ENCODE data around the gene HOXB1. TPM values are rescaled to one million over a fixed set of nuclear protein-coding genes. Genes with fewer than 3 reads are reported as not detected.

The HOXB1 gene
- total RNA-seq, 2 experiments from 2014 or later, result not detected

- Mint-ChIP-seq H3K4me1 (peaks cover 9% of the 10 kb centered on the region), H3K9me3 (no peaks in the 10 kb centered on the region), H3K27ac (no peak overlapping the region), H3K36me3 (no peaks in the 10 kb centered on the region), H3K27me3 (peaks cover 19% of the 10 kb centered on the region), H3K4me3 (no peak overlapping the region)
- DNase-seq, result no peak
Observed at GRCh38 chr17:48561884-48562810, 31.3 kb upstream of the HOXB1 start.

DNA sequence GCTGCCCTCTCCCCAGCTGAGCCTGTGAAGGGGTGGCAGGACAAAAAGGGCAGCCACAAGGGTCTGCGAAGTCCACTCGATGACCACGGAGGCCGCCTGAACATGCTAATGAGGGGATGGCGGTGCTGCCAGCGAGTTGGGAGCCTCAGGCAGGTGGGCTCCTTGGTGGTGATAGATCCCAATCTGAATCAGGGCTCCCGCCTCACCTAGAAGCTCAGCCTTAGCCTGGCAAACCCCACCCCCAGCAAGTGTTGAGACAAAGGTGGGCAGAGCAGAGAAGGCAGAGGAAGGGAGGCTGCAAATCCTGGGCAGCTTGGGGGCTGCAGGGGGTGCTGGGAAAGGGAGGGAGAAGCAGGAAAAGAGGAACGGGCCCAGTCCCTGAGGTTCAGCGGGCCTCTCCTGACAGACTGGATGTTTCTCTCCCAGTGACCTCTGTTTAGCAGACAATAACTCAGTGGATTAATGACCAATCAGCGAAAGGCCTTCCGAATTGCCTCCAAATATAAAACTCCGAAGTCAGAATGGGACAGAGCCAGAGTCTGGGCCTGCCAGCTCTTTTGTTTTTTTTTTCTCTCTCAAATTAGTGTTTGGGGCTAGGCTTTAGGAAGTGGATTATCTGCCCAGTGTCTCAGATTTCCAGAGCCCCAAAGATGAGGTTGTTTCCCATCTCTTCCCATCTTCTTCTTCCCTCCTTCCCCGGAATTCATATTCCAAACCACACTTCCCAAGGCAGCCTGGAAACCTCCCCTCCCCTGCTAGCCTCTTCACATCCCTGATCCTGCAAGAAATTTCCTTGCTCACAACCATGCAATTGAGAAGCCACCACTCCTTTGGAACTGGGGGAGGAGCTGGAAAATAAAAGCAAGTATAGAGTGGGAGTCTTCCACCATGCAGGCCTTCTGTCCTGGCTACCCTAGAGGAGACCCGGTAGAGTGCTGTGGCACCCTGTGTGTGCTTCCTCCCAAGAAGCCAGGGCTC lies 29.3 kb upstream of the HOXB1 start:
- Mint-ChIP-seq H3K4me3 (no peak overlapping the region), H3K9me3 (no peaks in the 10 kb centered on the region), H3K27ac (no peak overlapping the region), H3K4me1 (peaks cover 13% of the 10 kb centered on the region), H3K27me3 (peaks cover 34% of the 10 kb centered on the region), H3K36me3 (no peaks in the 10 kb centered on the region)
- no peak for DNase-seq

DNA sequence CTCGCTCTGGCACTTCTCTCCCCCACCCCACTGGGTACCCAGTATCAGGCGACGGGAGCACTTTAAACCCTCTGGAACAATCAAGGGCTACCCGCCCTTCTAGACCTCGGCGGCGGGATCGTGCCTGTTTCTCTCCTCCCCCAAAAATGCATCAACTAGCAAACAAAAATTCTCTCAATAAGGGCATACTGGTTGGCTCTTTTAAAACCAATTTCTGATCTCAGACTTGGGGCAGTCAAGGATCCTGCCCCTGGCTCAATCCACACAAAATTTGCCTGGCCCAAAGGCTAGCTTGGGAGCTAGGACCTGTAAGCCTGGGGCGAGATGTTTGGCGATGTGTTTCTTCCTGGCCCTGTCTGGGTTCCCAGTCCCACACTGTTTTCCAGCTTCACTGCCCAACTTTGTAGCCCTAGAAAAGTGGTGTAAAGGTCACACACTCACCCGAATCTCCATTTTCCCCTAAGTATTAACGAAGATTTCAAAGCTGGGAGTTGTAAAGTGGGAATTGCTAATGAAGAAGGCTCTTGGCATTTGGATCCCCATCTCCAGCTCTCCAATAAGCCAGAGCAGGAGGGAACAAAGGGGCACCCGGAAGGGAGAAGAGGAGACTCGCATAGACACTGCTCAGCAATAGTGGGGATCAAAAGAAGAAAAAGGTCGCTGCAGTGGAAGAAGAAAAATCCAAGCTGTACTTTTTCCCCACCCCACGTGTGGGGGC lies 28.5 kb upstream of the HOXB1 start:
- H3K9me3 Mint-ChIP-seq, result no peaks in the 10 kb centered on the region
- peaks cover 15% of the 10 kb centered on the region for H3K4me1 Mint-ChIP-seq
- H3K27ac Mint-ChIP-seq, result no peak overlapping the region
- peaks cover 41% of the 10 kb centered on the region for H3K27me3 Mint-ChIP-seq
- no peak overlapping the region for H3K4me3 Mint-ChIP-seq
- no peaks in the 10 kb centered on the region for H3K36me3 Mint-ChIP-seq
- DNase-seq, result no peak

DNA sequence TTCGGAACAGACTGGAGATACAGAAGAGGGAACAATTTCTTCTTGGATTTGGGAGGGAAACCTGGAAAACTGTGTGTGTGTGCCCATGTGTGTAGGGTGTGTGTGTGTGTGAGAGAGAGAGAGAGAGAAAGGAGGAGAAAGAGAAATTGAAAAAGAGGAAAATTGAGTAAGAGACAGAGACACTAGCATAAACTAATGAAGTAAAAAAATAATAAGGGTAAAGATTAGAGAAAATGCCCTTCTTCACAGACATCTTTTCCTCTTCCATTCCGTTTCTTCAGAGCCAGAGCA lies 28.0 kb upstream of the HOXB1 start:
- peaks cover 15% of the 10 kb centered on the region for H3K4me1 Mint-ChIP-seq
- H3K36me3 Mint-ChIP-seq, result no peaks in the 10 kb centered on the region
- no peak overlapping the region for H3K27ac Mint-ChIP-seq
- DNase-seq, result no peak
- H3K4me3 Mint-ChIP-seq, result no peak overlapping the region
- peaks cover 40% of the 10 kb centered on the region for H3K27me3 Mint-ChIP-seq
- no peaks in the 10 kb centered on the region for H3K9me3 Mint-ChIP-seq

GRCh38 chr17:48558057-48558830 lies 27.4 kb upstream of the HOXB1 start:
- DNase-seq, result no peak
- H3K36me3 Mint-ChIP-seq, result no peaks in the 10 kb centered on the region
- H3K9me3 Mint-ChIP-seq, result no peaks in the 10 kb centered on the region
- peaks cover 37% of the 10 kb centered on the region for H3K27me3 Mint-ChIP-seq
- H3K4me1 Mint-ChIP-seq, result peaks cover 14% of the 10 kb centered on the region
- H3K4me3 Mint-ChIP-seq, result no peak overlapping the region
- no peak overlapping the region for H3K27ac Mint-ChIP-seq

- Mint-ChIP-seq H3K27me3 (peaks cover 28% of the 10 kb centered on the region), H3K27ac (no peak overlapping the region), H3K4me1 (peaks cover 14% of the 10 kb centered on the region), H3K9me3 (no peaks in the 10 kb centered on the region), H3K4me3 (no peak overlapping the region), H3K36me3 (no peaks in the 10 kb centered on the region)
- DNase-seq, result no peak
Observed at GRCh38 chr17:48556576-48557401, 26.0 kb upstream of the HOXB1 start.

- Mint-ChIP-seq H3K4me3 (no peak overlapping the region), H3K4me1 (peaks cover 8% of the 10 kb centered on the region), H3K27me3 (peaks cover 28% of the 10 kb centered on the region), H3K9me3 (no peaks in the 10 kb centered on the region), H3K36me3 (no peaks in the 10 kb centered on the region), H3K27ac (no peak overlapping the region)
- no peak for DNase-seq
Observed at GRCh38 chr17:48556229-48556575, 25.4 kb upstream of the HOXB1 start.

- DNase-seq, result no peak
- H3K36me3 Mint-ChIP-seq, result no peaks in the 10 kb centered on the region
- no peaks in the 10 kb centered on the region for H3K9me3 Mint-ChIP-seq
- peaks cover 7% of the 10 kb centered on the region for H3K4me1 Mint-ChIP-seq
- peak overlapping the region; percentile 82 for H3K4me3 Mint-ChIP-seq
- no peak overlapping the region for H3K27ac Mint-ChIP-seq
- H3K27me3 Mint-ChIP-seq, result peaks cover 28% of the 10 kb centered on the region
Observed at GRCh38 chr17:48555258-48556228, 24.7 kb upstream of the HOXB1 start.

- Mint-ChIP-seq H3K4me3 (peak overlapping the region; percentile 82), H3K27me3 (peaks cover 28% of the 10 kb centered on the region)
Observed at GRCh38 chr17:48554412-48555257, 23.8 kb upstream of the HOXB1 start.

DNA sequence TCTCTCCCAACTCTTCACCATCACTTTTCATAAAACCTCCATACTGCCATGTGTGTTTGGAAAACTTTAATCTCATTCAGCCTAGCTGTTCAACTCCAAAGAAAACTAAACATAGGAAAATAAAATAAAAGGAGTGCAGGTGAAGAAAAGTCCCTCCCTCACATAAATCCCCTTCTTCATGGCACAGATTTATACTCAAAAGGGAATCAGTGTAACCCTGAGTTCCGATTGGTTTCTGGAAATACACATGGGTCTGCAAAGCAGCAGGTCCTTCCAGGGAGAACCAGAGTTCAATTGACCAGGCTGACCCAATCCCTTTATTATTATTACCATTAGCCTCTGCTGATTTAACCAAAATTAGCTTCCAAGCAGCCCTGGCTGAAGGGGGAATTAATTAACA lies 23.0 kb upstream of the HOXB1 start:
- H3K4me3 Mint-ChIP-seq, result no peak overlapping the region
- no peaks in the 10 kb centered on the region for H3K36me3 Mint-ChIP-seq
- peaks cover 28% of the 10 kb centered on the region for H3K27me3 Mint-ChIP-seq
- H3K27ac Mint-ChIP-seq, result no peak overlapping the region
- DNase-seq, result no peak
- H3K9me3 Mint-ChIP-seq, result no peaks in the 10 kb centered on the region
- H3K4me1 Mint-ChIP-seq, result peaks cover 7% of the 10 kb centered on the region

More at GRCh38 chr17:48554412-48555257, 23.8 kb upstream of the HOXB1 start:
- Mint-ChIP-seq H3K36me3 (no peaks in the 10 kb centered on the region), H3K27ac (no peak overlapping the region), H3K4me1 (peaks cover 7% of the 10 kb centered on the region), H3K9me3 (no peaks in the 10 kb centered on the region)
- no peak for DNase-seq

GRCh38 chr17:48553190-48553547 lies 22.4 kb upstream of the HOXB1 start:
- Mint-ChIP-seq H3K27ac (no peak overlapping the region), H3K9me3 (no peaks in the 10 kb centered on the region), H3K27me3 (peaks cover 28% of the 10 kb centered on the region), H3K4me1 (peaks cover 11% of the 10 kb centered on the region), H3K36me3 (no peaks in the 10 kb centered on the region), H3K4me3 (no peak overlapping the region)
- no peak for DNase-seq

DNA sequence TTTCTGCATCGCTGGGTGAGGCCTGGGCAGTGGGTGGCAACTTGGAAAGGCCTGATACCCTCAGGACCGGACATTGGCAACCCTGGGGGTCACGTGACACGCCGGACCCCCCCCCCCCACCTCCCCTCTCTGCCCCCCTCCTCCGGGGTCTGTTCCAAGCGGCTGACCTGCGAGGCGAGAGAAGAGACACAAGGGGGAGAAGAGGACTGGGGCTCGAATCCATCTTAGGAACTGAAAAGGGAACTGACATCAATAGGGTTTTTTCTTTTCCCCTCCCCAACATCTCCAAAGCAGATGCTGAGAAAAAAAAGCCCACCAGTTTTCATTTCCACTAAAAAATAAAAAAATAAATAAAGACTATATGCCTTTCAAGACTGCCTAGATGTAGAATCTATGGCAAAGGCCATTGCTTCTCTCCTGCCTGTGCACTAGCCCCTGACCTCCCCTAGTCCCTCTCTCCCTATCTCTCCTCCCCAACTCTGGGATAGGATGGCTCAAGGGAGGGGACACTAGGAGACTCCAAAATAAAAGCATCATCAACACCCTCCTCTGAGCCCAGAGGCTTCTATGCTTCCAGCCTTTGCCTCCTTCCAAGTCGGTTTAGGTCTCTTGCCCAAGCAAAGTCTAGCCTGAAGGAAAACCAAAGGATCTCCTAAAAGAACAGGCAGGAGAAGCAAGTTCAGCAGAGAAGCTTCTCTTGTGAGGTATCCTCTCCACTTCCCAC lies 21.8 kb upstream of the HOXB1 start:
- DNase-seq, result no peak
- Mint-ChIP-seq H3K4me3 (no peak overlapping the region), H3K27me3 (peaks cover 23% of the 10 kb centered on the region), H3K27ac (no peak overlapping the region), H3K36me3 (no peaks in the 10 kb centered on the region), H3K9me3 (no peaks in the 10 kb centered on the region), H3K4me1 (peaks cover 16% of the 10 kb centered on the region)

Data from activated naive CD8-positive, alpha-beta T cell treated with anti-CD3 and anti-CD28 coated beads for 36 hours (primary cell).